Jurkat, Clone E6-1 (cell line): ENCODE measurements around the gene DDR1.
A peak's percentile ranks its signal among the peaks of the same experiment; 100 is the strongest.
"Not testable (repeated sequence)": the region's sequence is repeated elsewhere in the genome, so short reads cannot be mapped to it uniquely, and the experiment has no call there.

Experiments
- DNase-seq: peaks from one replicate; pipeline ENCODE4 v3.0.0-alpha.2; 2011; ENCODE audit warnings: low read depth, low spot score
- H3K4me3 ChIP-seq: 2 replicates; pipeline ENCODE4 v1.5.1; 2011; ENCODE audit warnings: mild to moderate bottlenecking, low read length, control low read depth, moderate library complexity

The DDR1 gene

DNA sequence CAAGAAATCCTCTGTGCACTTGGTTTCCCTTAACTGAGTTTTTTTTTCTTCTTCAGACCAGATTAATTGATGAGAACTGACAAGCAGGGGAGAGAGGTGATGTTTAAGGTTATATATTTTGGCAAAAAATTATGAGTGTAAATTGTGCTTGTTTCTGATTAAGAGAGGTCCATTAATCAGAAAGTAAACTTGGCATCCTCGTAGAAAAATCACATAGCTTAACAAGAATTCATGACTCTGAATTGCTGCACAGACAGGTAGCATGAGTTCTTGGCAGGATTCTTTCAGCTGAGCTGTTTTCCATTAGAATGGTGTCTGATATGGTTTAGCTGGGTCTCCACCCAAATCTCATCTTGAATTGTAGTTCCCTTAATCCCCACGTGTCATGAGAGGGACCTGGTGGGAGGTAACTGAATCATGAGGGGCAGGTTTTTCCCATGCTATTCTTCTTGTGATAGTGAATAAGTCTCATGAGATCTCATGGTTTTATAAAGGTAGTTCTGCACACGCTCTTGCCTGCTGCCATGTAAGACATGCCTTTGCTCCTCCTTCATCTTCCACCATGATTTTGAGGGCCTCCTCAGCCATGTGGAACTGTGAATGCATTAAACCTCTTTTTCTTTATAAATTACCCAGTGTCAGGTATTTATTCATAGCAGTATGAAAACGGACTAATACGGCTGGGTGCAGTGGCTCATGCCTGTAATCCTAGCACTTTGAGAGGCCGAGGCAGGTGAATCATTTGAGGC, 34.2 kb upstream of the DDR1 start:
- DNase-seq: no peak
- H3K4me3 ChIP-seq: no peak overlapping the region

- DNase-seq, H3K4me3 ChIP-seq: not testable (repeated sequence)
These were observed 31.9 kb upstream of the DDR1 start for GRCh38 chr6:30852459-30852858.

DNA sequence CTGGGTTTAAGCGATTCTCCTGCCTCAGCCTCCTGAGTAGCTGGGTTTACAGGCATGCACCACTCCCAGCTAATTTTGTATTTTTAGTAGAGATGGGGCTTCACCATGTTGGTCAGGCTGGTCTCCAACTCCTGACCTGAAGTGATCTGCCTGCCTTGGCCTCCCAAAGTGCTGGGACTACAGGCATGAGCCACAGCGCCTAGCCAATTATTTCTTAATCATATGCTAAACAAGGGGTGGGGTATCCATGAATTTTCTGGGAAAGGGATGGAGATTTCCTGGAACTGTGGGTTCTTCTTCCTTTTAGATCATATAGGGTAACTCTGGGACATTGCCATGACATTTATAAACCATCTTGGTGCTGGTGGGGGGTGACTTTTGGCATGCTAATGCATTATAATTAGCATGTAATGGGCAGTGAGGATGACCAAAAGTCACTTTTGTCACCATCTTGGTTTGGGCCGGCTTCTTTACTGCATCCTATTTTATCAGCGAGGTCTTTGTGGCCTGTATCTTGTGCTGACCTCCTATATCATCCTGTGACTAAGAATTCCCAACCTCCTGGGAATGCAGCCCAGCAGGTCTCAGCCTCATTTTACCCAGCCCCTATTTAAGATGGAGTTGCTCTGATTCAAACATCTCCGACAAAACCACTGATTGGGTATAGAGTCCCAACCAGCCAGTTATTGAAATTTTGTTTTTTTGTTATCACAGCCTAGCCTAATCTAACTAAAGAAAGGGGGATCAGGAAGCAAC, 29.9 kb upstream of the DDR1 start:
- no peak overlapping the region for H3K4me3 ChIP-seq
- no peak for DNase-seq

GRCh38 chr6:30855429-30856075, 28.8 kb upstream of the DDR1 start:
- H3K4me3 ChIP-seq: no peak overlapping the region
- DNase-seq: no peak

- no peak for DNase-seq
- H3K4me3 ChIP-seq: no peak overlapping the region
These were observed 27.2 kb upstream of the DDR1 start for GRCh38 chr6:30857112-30857511.

- no peak for DNase-seq
- H3K4me3 ChIP-seq: no peak overlapping the region
These were observed 26.8 kb upstream of the DDR1 start for GRCh38 chr6:30857549-30857948.

DNA sequence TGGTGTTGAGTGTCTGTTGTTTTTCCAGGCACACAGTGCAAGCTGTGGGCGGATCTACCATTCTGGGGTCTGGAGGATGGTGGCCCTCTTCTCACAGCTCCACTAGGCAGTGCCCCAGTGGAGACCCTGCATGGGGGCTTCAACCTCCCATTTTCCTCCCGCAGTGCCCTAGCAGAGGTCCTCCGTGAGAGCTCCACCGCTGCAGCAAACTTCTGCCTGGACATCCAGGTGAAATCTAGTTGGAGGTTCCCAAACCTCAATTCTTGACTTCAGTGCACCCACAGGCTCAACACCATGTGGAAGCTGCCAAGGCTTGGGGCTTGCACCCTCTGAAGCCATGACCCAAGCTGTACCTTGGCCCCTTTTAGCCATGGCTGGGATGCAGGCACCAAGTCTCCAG, 24.6 kb upstream of the DDR1 start:
- DNase-seq, H3K4me3 ChIP-seq: not testable (repeated sequence)

DNA sequence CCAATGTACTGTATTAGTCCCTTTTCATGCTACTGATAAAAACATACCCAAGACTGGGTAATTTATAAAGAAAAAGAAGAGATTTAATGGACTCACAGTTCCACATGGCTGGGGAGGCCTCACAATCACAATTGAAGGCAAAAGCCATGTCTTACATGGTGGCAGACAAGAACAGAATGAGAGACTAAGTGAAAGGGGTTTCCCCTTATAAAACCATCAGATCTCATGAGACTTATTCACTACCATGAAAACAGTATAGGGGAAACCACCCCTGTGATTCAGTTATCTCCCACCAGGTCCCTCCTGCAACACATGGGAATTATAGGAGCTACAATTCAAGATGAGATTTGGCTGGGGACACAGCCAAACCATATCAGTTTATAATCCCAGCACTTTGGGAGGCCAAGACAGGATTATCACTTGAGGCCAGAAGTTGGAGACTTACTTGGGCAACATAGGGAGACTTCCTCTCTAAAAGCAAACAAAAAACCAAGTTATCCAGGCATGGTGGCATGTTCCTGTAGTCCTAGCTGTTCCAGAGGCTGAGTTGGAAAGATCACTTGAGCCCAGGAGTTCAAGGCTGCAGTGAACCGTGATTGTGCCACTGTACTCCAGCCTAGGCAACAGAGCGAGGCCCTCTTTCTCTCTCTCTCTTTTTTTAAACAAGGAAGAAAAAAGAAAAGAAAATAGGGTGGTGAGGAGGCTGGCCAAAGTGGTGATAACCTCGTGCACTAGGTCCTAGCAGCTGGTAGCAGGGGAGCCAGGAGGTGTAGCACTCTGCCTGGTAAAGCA, 22.9 kb upstream of the DDR1 start:
- no peak overlapping the region for H3K4me3 ChIP-seq
- no peak for DNase-seq

- H3K4me3 ChIP-seq: no peak overlapping the region
- DNase-seq: no peak
These were observed 22.0 kb upstream of the DDR1 start for GRCh38 chr6:30862156-30862875.

DNA sequence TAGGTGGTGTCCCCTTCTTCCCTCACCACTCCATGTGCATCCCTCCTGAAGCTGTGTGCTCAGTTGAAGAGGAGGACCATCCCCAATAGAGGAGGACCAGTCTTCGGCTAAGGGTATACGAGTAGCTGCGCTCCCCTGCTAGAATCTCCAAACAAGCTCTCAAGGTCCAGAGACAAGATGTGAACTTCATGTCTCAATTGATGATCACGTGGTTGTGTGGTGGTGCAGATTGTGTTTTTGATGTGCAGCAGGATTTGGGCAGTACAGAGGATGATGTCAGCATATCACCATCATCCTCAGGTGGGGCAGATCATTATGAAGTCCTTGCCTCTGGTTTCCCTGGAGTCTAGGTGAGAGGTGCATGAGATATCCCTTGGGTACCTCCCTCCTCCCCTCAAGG, 20.0 kb upstream of the DDR1 start:
- no peak for DNase-seq
- H3K4me3 ChIP-seq: no peak overlapping the region

DNA sequence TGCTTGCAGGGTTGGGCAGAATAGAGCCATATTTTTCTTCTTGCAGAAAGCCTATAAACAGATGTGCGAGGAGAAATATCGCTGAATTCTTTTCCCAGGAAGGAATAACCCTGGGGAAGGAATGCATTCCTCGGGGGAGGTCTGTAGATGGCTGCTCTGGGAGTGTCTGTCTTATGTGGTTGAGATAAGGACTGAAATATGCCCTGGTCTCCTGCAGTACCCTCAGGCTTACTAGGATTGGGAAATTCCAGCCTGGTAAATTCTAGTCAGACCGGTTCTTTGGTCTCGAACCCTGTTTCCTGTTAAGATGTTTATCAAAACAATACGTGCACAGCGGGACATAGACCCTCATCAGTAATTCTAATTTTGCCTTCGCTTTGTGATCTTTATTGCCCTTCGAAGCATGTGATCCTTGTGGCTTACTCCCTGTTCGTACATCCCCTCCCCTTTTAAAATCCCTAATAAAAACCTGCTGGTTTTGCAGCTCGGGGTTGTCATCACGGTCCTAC, 15.0 kb upstream of the DDR1 start:
- H3K4me3 ChIP-seq, DNase-seq: not testable (repeated sequence)

GRCh38 chr6:30870546-30870945, 13.8 kb upstream of the DDR1 start:
- H3K4me3 ChIP-seq: no peak overlapping the region

GRCh38 chr6:30871592-30872183, 12.6 kb upstream of the DDR1 start:
- H3K4me3 ChIP-seq: no peak overlapping the region
- no peak for DNase-seq

More at GRCh38 chr6:30870546-30870945, 13.8 kb upstream of the DDR1 start:
- peak; percentile 24 for DNase-seq

DNA sequence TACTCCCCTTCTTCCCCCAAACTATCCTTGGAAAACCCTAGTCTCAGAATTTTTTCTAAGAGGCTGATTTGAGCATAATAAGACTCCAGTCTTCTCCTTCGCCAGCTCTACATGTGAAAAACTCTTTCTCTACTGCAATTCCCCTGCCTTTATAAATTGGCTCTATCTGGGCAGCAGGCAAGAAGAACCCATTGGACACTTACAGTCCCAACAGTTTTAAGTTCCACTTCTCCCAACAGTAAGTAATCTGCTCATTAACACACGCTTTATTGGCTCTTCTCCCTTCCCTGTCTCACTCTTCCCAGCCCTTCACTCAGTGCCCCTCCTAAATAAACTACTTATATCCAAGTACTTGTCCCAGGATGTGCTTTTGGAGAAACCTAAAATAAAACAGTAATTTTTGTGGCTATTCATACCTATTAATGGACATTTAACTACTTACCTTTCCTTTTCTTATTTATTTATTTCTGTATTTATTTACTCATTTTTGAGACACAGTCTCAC, 11.1 kb upstream of the DDR1 start:
- DNase-seq: no peak
- no peak overlapping the region for H3K4me3 ChIP-seq

DNA sequence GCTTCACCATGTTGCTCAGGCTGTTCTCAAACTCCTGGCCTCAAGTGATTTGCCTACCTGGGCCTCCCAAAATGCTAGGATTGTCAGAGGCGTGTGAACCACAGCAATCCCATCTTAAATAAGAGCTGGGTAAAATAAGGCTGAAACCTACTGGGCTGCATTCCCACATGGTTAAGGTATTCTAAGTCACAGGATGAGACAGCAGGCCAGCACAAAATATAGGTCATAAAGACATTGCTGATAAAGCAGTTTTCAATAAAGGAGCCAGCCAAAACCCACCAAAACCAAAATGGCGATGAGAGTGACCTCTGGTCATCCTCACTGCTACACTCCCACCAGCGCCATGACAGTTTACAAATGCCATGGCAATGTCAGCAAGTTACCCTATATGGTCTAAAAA, 10.5 kb upstream of the DDR1 start:
- not testable (repeated sequence) for H3K4me3 ChIP-seq, DNase-seq

DNA sequence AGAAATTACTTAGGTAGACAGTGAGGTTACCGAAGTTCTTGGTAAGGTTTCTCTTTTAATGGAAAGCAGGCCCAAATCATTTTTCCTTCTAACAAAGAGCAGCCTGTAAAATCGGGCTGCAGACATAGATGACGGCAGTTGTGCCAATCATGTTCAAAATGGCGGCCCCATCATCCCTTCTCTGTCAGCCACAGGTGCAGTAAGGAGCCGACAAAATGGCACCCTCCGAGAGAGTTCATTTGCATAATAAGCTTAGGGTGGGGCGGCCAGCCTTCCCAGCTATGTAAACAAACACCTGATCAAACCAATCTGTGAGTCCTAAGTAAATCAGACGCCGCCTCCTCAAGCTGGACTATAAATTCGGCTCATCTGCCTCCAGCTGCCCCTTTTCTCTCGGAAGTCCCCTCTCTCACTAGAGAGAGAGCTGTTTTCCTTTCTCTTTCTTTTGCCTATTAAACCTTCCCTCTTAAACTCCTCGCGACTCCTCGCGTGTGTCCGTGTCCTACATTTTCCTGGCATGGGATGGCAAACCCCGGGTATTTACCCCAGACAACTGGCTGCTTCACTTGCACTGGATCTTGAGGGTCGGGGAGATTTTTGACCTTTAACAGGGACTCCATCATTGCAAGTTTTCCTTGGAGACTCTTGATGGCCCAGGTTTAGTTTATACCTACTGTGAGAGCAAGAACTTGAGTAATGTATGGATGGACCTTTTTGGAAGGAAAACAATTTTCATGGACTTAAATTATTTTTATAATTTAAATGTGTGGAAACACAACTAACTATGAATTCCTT, 8.9 kb upstream of the DDR1 start:
- no peak for DNase-seq

GRCh38 chr6:30876039-30876730, 8.1 kb upstream of the DDR1 start:
- no peak for DNase-seq
- no peak overlapping the region for H3K4me3 ChIP-seq

More for the DNA sequence above, 8.9 kb upstream of the DDR1 start:
- no peak overlapping the region for H3K4me3 ChIP-seq
